Muscle layer of colon (tissue), 2 donors: ENCODE data around the gene ZDHHC17.

Experiments
- H3K27ac ChIP-seq: one replicate; pipeline ENCODE4 v1.7.0; 2013; ENCODE audit warnings: low read depth, mild to moderate bottlenecking, low read length, moderate library complexity
- H3K27me3 ChIP-seq, 2 donors: one replicate each; pipeline ENCODE4 v1.7.0; 2013; ENCODE audit warnings: low read length in 2 of 2, mild to moderate bottlenecking in 2 of 2; ENCODE audit not compliant: insufficient read depth in 2 of 2, control insufficient read depth in 1 of 2
- H3K36me3 ChIP-seq: one replicate; pipeline ENCODE4 v1.7.0; 2013; ENCODE audit warnings: mild to moderate bottlenecking, low read length; ENCODE audit not compliant: insufficient read depth
- H3K4me1 ChIP-seq: one replicate; pipeline ENCODE4 v1.7.0; 2013; ENCODE audit warnings: mild to moderate bottlenecking, low read length; ENCODE audit not compliant: insufficient read depth
- H3K4me3 ChIP-seq, 2 donors: one replicate each; pipeline ENCODE4 v1.7.0; 2013; ENCODE audit warnings: low read length in 2 of 2, low read depth in 1 of 2, mild to moderate bottlenecking in 1 of 2, moderate library complexity in 1 of 2
- H3K9ac ChIP-seq: one replicate; pipeline ENCODE4 v1.7.0; 2013; ENCODE audit warnings: low read length
- H3K9me3 ChIP-seq: one replicate; pipeline ENCODE4 v1.7.0; 2013; ENCODE audit warnings: mild to moderate bottlenecking, low read length
- donor health status: abdominal sarcoma.
- donor health status: Adenocarcinoma of cecum.

Gene ZDHHC17

DNA sequence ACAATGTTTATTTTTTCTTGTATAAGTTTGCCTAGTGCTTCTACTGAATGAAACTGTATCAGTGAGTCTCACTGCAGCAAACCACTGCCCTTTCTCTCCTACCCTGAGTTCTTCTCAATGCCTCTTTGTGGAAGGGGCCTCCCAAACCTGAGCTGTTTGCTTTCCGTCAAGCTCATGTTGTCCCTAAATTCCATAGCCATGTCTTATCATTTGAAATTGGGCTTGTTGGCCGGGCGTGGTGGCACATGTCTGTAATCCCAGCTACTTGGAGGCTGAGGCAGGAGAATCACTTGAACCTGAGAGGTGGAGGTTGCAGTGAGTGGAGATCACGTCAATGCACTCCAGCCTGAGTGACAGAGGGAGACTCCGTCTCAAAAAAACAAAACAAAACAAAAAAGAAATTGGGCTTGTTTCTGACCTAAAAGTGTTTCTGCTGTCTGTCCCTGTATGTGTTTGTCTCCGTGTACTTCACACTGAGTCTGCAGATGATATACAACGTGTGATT, 116.7 kb downstream of the ZDHHC17 start:
- no peak overlapping the region for H3K27ac ChIP-seq
- no peaks in the 10 kb centered on the region for H3K4me1 ChIP-seq

GRCh38 chr12:76881142-76881541, 117.2 kb downstream of the ZDHHC17 start:
- Histone ChIP-seq H3K4me3 (no peak overlapping the region), H3K9me3 (no peaks in the 10 kb centered on the region), H3K9ac (no peak overlapping the region), H3K36me3 (no peaks in the 10 kb centered on the region), H3K27ac (no peak overlapping the region), H3K27me3 (no peaks in the 10 kb centered on the region), H3K4me1 (no peaks in the 10 kb centered on the region)

More for the DNA sequence above, 116.7 kb downstream of the ZDHHC17 start:
- Histone ChIP-seq H3K9ac (no peak overlapping the region), H3K27me3 (no peaks in the 10 kb centered on the region), H3K4me3 (no peak overlapping the region), H3K9me3 (no peaks in the 10 kb centered on the region), H3K36me3 (no peaks in the 10 kb centered on the region)

DNA sequence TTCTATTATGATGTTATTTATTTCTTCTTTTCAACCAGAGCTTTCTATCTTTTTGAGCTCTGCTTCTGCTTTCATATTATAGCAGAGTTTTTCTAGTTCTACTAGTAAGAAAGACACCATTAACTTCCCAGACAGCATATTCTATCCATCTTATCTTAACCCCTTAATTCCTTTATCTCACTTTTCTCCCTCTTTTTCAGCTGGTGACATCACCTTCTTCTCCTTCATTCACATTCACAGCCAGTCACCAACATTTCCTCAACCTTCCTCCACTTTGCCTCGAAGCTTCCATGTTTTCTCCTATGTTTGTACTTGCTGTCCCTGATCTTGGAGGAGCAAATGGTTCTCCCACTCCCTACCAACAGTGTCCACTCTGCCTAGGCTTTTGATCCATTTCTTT, 118.5 kb downstream of the ZDHHC17 start:
- Histone ChIP-seq H3K9ac (no peak overlapping the region), H3K4me3 (no peak overlapping the region), H3K4me1 (no peaks in the 10 kb centered on the region), H3K9me3 (no peaks in the 10 kb centered on the region), H3K27ac (no peak overlapping the region), H3K36me3 (no peaks in the 10 kb centered on the region), H3K27me3 (no peaks in the 10 kb centered on the region)

DNA sequence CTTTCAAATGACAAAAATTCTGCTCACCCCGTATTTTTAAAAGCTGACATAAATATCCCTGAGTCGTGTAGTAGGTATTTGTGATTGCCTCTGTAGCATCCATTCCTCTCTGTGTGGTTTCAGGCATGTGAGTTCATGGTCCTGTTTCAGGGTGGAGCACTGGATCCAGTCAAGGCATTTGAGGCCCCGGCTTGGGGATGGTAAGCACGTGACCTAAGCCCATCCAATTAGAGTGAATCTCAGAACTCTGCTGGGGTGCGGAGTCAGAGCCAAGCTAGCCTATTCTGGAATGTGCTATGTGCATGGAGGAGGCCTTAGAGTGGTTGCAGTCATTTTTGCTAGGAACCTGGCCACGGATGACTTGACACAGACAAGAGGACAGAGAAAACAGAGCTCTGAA, 119.2 kb downstream of the ZDHHC17 start:
- H3K9me3 ChIP-seq: no peaks in the 10 kb centered on the region
- H3K4me3 ChIP-seq: no peak overlapping the region
- no peaks in the 10 kb centered on the region for H3K36me3 ChIP-seq
- no peak overlapping the region for H3K9ac ChIP-seq
- H3K27me3 ChIP-seq: no peaks in the 10 kb centered on the region
- H3K27ac ChIP-seq: no peak overlapping the region
- H3K4me1 ChIP-seq: no peaks in the 10 kb centered on the region

DNA sequence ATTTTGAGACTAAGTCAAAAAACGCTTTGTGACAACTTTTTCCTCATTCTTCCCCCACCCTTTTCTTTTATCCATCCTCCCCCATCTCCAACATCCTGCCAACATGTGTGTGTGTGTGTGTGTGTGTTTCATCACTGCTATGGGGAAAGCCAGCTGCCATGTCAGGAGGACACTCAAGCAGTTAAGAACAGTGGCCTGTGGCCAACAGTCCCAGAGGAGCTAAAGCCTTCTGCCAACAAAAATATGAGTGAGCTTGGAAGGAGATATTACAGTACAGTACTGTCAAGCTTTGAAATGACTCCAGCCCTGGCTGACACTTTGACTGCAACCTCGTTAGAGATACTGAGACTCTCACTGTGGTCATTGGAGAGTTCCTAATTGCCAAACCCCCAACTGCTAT, 119.9 kb downstream of the ZDHHC17 start:
- Histone ChIP-seq H3K9me3 (no peaks in the 10 kb centered on the region), H3K36me3 (no peaks in the 10 kb centered on the region), H3K27me3 (no peaks in the 10 kb centered on the region), H3K4me1 (no peaks in the 10 kb centered on the region), H3K27ac (no peak overlapping the region), H3K9ac (no peak overlapping the region), H3K4me3 (no peak overlapping the region)

GRCh38 chr12:76888775-76889174, 124.9 kb downstream of the ZDHHC17 start:
- Histone ChIP-seq H3K27me3 (no peaks in the 10 kb centered on the region), H3K36me3 (no peaks in the 10 kb centered on the region), H3K4me1 (no peaks in the 10 kb centered on the region), H3K9ac (no peak overlapping the region), H3K4me3 (no peak overlapping the region), H3K9me3 (no peaks in the 10 kb centered on the region), H3K27ac (no peak overlapping the region)

DNA sequence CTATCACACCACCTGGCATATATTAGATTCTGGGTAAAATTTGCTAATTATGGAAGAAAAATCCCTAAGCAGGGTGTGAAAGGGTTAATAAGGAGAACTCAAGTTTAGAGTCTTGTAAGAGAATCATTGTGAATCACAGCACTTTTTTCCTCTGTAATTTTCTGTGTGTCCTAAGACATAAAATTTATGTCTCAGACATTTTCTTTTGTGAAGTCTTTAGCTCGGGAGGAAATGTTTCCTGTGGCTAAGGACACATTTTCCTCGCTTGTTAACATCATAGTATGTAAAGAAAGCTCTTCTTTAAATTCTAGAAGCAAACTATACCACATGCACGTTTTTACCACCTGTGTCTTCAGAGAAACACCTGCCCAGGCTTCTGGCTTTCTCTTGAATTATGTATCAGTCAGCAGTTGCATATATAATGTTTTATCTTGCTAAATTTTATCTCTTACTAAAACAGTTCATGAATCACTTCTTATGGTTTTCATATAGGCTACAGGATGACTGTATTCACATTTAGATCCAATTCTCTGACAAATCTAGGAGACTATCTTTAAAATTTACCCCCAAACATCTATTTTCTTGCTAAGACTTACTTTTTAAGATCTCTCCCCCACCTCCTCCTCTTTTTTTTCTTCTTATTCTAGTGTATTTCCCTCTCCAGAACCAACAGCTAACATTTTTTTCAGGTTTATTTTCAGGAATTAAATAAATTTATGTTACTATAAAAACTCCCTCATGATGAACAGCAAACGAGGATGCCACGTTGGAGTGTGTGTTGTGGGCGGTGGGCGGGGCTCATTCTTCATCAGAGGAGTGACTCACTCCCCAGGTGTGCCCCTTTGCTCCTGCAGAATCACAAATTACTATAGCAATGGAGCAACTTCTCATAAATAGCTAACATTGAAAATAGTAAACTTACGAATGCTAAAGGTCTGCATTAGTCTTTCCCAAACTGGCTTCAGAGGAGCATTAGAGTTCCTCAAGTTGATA, 126.5 kb downstream of the ZDHHC17 start:
- Histone ChIP-seq H3K27me3 (no peaks in the 10 kb centered on the region), H3K4me1 (no peaks in the 10 kb centered on the region), H3K9me3 (no peaks in the 10 kb centered on the region), H3K36me3 (no peaks in the 10 kb centered on the region), H3K9ac (no peak overlapping the region), H3K4me3 (no peak overlapping the region), H3K27ac (no peak overlapping the region)

- Histone ChIP-seq H3K9me3 (no peaks in the 10 kb centered on the region), H3K27me3 (no peaks in the 10 kb centered on the region), H3K4me1 (no peaks in the 10 kb centered on the region), H3K36me3 (no peaks in the 10 kb centered on the region), H3K9ac (no peak overlapping the region), H3K27ac (no peak overlapping the region), H3K4me3 (no peak overlapping the region)
These were observed 127.7 kb downstream of the ZDHHC17 start for GRCh38 chr12:76891609-76892008.

- Histone ChIP-seq H3K4me1 (no peaks in the 10 kb centered on the region), H3K27ac (no peak overlapping the region), H3K36me3 (no peaks in the 10 kb centered on the region), H3K27me3 (no peaks in the 10 kb centered on the region), H3K9ac (no peak overlapping the region), H3K9me3 (no peaks in the 10 kb centered on the region), H3K4me3 (no peak overlapping the region)
These were observed 131.9 kb downstream of the ZDHHC17 start for GRCh38 chr12:76895796-76896195.

- Histone ChIP-seq H3K4me1 (no peaks in the 10 kb centered on the region), H3K27ac (no peak overlapping the region), H3K9me3 (no peaks in the 10 kb centered on the region), H3K36me3 (no peaks in the 10 kb centered on the region), H3K9ac (no peak overlapping the region), H3K27me3 (no peaks in the 10 kb centered on the region), H3K4me3 (no peak overlapping the region)
These were observed 132.4 kb downstream of the ZDHHC17 start for GRCh38 chr12:76896274-76896673.

- H3K4me1 ChIP-seq: no peaks in the 10 kb centered on the region
- H3K27ac ChIP-seq: no peak overlapping the region
- no peak overlapping the region for H3K9ac ChIP-seq
- H3K27me3 ChIP-seq: no peaks in the 10 kb centered on the region
- no peaks in the 10 kb centered on the region for H3K9me3 ChIP-seq
- no peak overlapping the region for H3K4me3 ChIP-seq
- H3K36me3 ChIP-seq: no peaks in the 10 kb centered on the region
These were observed 134.5 kb downstream of the ZDHHC17 start for GRCh38 chr12:76898442-76898841.

- Histone ChIP-seq H3K9me3 (no peaks in the 10 kb centered on the region), H3K27me3 (no peaks in the 10 kb centered on the region), H3K36me3 (no peaks in the 10 kb centered on the region), H3K9ac (no peak overlapping the region), H3K4me3 (no peak overlapping the region), H3K4me1 (no peaks in the 10 kb centered on the region), H3K27ac (no peak overlapping the region)
These were observed 135.6 kb downstream of the ZDHHC17 start for GRCh38 chr12:76899522-76899921.
